GM21529 (cell line): ENCODE results near the gene KDM8.
A peak's percentile ranks its signal among the peaks of the same experiment; 100 is the strongest.

ENCODE experiments used
- ATAC-seq: cut with Tn5 transposase; IDR thresholded peaks from one replicate; pipeline ENCODE4 v1.9.1; 2021; ENCODE audit not compliant: unreplicated experiment

The KDM8 gene

GRCh38 chr16:27203507-27204311 is at the start of gene KDM8:
KDM8 (plus strand) TSS chr16:27203526; CDS start chr16:27210124, 6,598 bp downstream.
- peak; percentile 83 for ATAC-seq

- ATAC-seq = no peak
These were observed 48.4 kb upstream of the KDM8 start for GRCh38 chr16:27154705-27155521.

GRCh38 chr16:27156579-27156978 is 46.7 kb upstream of the KDM8 start:
- no peak for ATAC-seq

- ATAC-seq = no peak
These were observed 41.9 kb upstream of the KDM8 start for GRCh38 chr16:27161398-27161797.

- ATAC-seq = no peak
These were observed 39.0 kb upstream of the KDM8 start for GRCh38 chr16:27164352-27164751.

- ATAC-seq = no peak
These were observed 37.8 kb upstream of the KDM8 start for GRCh38 chr16:27165576-27165975.

GRCh38 chr16:27168790-27169189 is 34.5 kb upstream of the KDM8 start:
- ATAC-seq = no peak

GRCh38 chr16:27169511-27170071 is 33.7 kb upstream of the KDM8 start:
- ATAC-seq = no peak

GRCh38 chr16:27171584-27171983 is 31.7 kb upstream of the KDM8 start:
- ATAC-seq = no peak

GRCh38 chr16:27174007-27174406 is 29.3 kb upstream of the KDM8 start:
- ATAC-seq = no peak

GRCh38 chr16:27174798-27175197 is 28.5 kb upstream of the KDM8 start:
- no peak for ATAC-seq

GRCh38 chr16:27175888-27176287 is 27.4 kb upstream of the KDM8 start:
- no peak for ATAC-seq

GRCh38 chr16:27177031-27177774 is 26.1 kb upstream of the KDM8 start:
- no peak for ATAC-seq

- ATAC-seq = peak; percentile 86
These were observed 23.7 kb upstream of the KDM8 start for GRCh38 chr16:27179500-27180072.

GRCh38 chr16:27181019-27181790 is 22.1 kb upstream of the KDM8 start:
- no peak for ATAC-seq

- no peak for ATAC-seq
These were observed 20.4 kb upstream of the KDM8 start for GRCh38 chr16:27182906-27183405.

GRCh38 chr16:27185776-27186130 is 17.6 kb upstream of the KDM8 start:
- ATAC-seq = no peak

GRCh38 chr16:27188633-27189032 is 14.7 kb upstream of the KDM8 start:
- ATAC-seq = no peak

- no peak for ATAC-seq
These were observed 13.9 kb upstream of the KDM8 start for GRCh38 chr16:27189335-27189972.
